ENCODE results near the gene TSC22D4. TPM values are rescaled to one million over a fixed set of nuclear protein-coding genes. Genes with fewer than 3 reads are reported as not detected.

Gene TSC22D4
- total and polyA plus RNA-seq, 2 donors (not counting 3 experiments of a cell fraction or from before 2014, with no cell fraction given): 40.1 to 84.4 TPM

GRCh38 chr7:100475549-100475948 lies 3.5 kb downstream of the TSC22D4 start:
- H3K4me2 ChIP-seq (ENCODE audit: insufficient read depth, low read length): no peak overlapping the region
- H3K9ac ChIP-seq (replicated peaks; ENCODE audit: extremely low read depth, insufficient read depth, low read length): no peak overlapping the region
- DNase-seq (ENCODE audit: low read depth, low spot score) (no peak), FAIRE-seq (no peak)
- CTCF ChIA-PET: interaction anchor here (0.9 to 7.8 kb wide), 3 partner anchors 8 to 113 kb away, joined by 4 to 70 read pairs (median 6); partner anchors contain the start of gene NYAP1
- TF ChIP-seq POLR2A (IDR thresholded peaks at IDR 0.05; ENCODE audit: low read depth, low read length) (no peak), FOS (IDR thresholded peaks at IDR 0.05; ENCODE audit: borderline replicate concordance, insufficient read depth, low read length) (no peak), MYC (IDR thresholded peaks at IDR 0.05; ENCODE audit: low read depth, low read length) (no peak), MAX (IDR thresholded peaks at IDR 0.05; ENCODE audit: insufficient read depth, insufficient read length) (no peak), JUN (IDR thresholded peaks at IDR 0.05; ENCODE audit: borderline replicate concordance, insufficient read depth, insufficient read length, low read depth) (no peak), POLR2AphosphoS5 (IDR thresholded peaks at IDR 0.05; ENCODE audit: insufficient read depth, low read depth, low read length) (no peak), CTCF (IDR thresholded peaks at IDR 0.05; ENCODE audit: extremely low read depth in 1 of 2, insufficient read depth in 1 of 2, low read depth in 1 of 2, low read length in 2 of 2) (no peak), GATA2 (IDR thresholded peaks at IDR 0.05; ENCODE audit: insufficient read depth, insufficient read length, low read depth, low read length) (no peak), EZH2 (IDR thresholded peaks at IDR 0.05; ENCODE audit: borderline replicate concordance, low read depth, low read length, severe bottlenecking) (no peak)
- H4K20me1 ChIP-seq (replicated peaks; ENCODE audit: control insufficient read depth, extremely low read depth, insufficient read depth, low read length): no peaks in the 10 kb centered on the region
- dilution Hi-C loops (cut with MboI; ENCODE audit: extremely low pct_ligation_motif_present, low sequenced_read_pairs) (no loop called here), intact Hi-C loops (cut with micrococcal nuclease) (no loop called here)
- H3K27me3 ChIP-seq (ENCODE audit: control insufficient read depth in 2 of 2, insufficient read depth in 2 of 2, low read length in 2 of 2): no peaks in the 10 kb centered on the region
- peaks cover 47% of the 10 kb centered on the region for H3K79me2 ChIP-seq (ENCODE audit: control insufficient read depth, insufficient read depth, low read length)
- H2AFZ ChIP-seq (ENCODE audit: low read depth, low read length): no peak overlapping the region
- no peak overlapping the region for H3K27ac ChIP-seq (ENCODE audit: insufficient read depth, low read depth, low read length)
- no peak overlapping the region for H3K4me3 ChIP-seq (replicated peaks in 1 of 3; ENCODE audit: insufficient read depth in 1 of 3, low read depth in 1 of 3, low read length in 3 of 3)
- peaks cover 29% of the 10 kb centered on the region for H3K4me1 ChIP-seq (ENCODE audit: control insufficient read depth, extremely low read depth, insufficient read depth, low read length)
- POLR2A ChIA-PET: no interaction called here
- no peaks in the 10 kb centered on the region for H3K9me1 ChIP-seq (replicated peaks; ENCODE audit: control insufficient read depth, extremely low read depth, insufficient read depth, low read length)
- no peaks in the 10 kb centered on the region for H3K9me3 ChIP-seq (replicated peaks; ENCODE audit: control insufficient read depth, insufficient read depth, low read length)
- BruUV-seq (replicated peaks): no TSS peak
- peaks cover 2 to 15% of the 10 kb centered on the region in 2 experiments for H3K36me3 ChIP-seq (ENCODE audit: control insufficient read depth in 2 of 2, extremely low read depth in 1 of 2, insufficient read depth in 2 of 2, low read length in 2 of 2)
